COLO668 (cell line): ENCODE measurements around the gene CADPS2.

Experiments used
- DNase-seq: peaks from one replicate; lab custom pipeline; 2025; ENCODE audit not compliant: unreplicated experiment; lab: John Stamatoyannopoulos, UW

CADPS2 gene

DNA sequence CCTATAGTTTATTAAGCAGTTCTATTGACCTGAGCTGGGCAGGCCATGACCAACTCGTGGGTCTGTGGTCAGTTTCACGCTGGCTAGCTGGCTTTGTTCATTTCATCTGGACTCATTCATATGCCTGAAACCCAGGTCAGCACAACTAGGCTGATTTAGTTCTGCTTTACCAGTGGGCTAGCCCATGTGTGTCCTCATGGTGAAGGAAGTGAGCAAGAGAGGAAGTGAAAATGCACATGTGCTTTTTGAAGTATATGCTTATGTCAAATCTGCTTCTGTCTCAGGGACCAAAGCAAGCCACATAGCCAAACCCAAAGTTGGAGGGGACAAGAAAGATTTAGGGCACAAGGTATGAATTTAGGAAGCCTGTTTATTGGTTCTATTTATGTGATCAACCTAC lies 341.8 kb downstream of the CADPS2 start:
- DNase-seq, result no peak

GRCh38 chr7:122543891-122544290 lies 342.4 kb downstream of the CADPS2 start:
- DNase-seq, result no peak

GRCh38 chr7:122543166-122543565 lies 343.1 kb downstream of the CADPS2 start:
- DNase-seq, result no peak

GRCh38 chr7:122535086-122535485 lies 351.2 kb downstream of the CADPS2 start:
- no peak for DNase-seq

DNA sequence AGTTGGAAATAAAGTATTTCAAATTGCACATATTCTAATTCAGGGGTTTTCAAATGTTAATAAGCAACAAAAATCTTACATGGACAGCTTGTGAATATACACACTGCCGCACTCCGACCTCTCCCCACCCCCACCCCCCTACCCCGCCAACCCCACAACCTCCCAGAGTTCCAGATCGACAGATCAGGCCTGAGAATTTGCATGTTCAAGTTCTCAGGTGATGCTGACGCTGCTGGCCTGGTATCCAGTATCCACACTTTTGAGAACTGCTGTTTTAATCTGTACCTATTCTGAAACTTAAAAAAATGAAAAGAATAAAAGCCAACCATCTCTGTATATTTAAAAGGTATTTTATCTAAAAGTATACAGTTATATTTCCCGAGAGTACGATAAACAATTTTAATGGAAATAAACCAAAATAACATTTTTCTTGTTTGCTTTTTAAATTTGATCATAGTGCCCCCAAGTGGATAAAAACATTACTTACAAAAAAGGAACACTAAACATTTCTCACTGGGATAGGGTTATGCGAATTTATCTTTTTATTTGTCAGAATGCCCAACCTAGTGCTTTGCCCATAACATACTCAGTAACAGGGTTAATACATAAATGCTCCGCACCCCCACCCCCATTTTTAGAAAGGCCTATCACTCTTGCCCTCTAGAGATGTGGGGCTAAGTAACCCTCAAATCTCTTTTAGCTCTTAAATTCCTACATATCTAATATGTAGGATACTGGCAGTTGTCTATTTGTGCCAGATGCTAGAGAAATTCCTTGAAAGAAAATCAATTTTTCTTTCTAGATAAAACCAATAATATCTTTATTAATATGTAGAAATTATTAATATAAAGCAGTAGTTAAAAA lies 353.6 kb downstream of the CADPS2 start:
- no peak for DNase-seq

GRCh38 chr7:122528879-122529481 lies 357.3 kb downstream of the CADPS2 start:
- no peak for DNase-seq

DNA sequence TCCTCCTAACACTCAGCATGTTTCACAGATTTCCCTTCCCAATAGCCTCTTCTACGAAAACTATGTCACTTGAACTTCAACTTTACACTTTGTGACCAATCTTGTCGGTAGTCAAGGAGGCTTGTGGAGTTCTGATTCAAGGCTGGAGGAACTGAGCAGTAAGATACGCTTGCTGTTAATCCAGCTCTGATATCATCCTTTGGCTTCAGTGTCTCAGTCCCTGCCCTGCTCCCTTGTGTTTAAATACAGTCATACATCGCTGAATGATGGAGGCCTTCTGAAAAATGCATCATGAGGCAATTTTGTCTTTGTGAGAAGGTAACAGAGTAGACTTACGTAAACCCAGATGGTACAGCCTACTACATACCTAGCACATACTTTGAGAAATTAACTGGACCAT lies 360.9 kb downstream of the CADPS2 start:
- no peak for DNase-seq

DNA sequence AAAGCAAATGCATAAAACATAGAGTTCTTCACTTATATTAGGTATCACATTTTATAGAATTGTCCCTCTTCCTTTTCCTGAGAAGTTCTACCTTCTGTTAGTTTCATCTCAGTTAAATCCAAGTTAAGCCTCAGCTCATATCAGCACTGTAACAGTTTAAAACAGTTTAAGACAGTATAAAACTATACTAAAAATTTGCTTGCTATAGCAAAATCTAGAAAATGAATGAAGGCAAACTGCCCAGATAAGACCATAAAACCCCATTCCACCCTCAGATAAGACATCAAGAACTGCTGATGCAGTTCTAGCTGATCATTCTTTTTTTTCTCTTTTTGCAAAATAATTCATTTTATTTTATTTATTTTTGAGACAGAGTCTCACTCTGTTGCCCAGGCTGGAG lies 364.5 kb downstream of the CADPS2 start:
- no peak for DNase-seq

DNA sequence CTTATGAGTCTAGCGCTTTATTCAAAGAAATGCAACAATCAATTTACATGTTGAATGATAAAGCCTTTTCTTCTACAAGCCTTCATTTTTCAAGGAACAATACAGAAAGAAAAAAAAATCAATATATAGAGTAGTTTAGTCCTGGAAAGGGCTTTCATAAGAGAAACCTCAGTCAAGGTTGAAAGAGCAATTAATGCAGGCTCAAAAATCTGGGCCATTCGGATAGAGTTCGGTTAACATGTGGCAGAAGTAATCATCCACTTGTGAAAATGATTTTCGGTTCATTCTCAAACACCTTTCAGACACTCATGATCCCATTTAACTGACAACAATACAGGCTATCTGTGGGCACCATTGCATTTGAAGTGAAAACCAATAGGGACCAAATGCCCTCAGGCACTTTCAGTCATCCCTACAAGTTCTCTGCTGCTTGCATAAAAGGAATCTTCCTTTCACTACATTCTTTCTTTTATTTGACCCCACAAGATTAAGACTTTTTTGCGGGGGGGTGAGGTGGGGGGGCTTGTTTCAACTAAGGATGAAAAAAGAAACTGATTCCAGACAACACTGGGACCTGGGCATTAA lies 365.2 kb downstream of the CADPS2 start:
- no peak for DNase-seq

- no peak for DNase-seq
Observed at GRCh38 chr7:122518488-122518887, 367.8 kb downstream of the CADPS2 start.

DNA sequence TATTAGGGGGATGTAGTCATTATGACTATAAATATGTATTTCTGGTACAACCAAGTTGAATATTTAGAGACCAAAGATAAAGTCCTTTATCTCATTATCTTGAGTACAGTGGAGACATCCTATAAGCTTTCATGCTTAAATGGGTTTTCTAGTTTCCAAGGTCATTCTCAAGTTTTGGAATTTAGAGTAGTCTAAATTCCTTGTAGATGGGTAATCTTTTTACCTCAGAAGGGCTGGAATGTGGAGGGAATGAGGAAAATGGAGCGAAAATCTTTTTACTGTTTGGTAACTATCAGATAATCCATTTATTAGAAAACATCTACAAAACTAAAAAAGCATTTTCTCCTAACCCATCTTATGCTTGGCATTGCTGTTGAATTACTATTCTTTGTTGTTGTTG lies 368.7 kb downstream of the CADPS2 start:
- DNase-seq, result no peak

DNA sequence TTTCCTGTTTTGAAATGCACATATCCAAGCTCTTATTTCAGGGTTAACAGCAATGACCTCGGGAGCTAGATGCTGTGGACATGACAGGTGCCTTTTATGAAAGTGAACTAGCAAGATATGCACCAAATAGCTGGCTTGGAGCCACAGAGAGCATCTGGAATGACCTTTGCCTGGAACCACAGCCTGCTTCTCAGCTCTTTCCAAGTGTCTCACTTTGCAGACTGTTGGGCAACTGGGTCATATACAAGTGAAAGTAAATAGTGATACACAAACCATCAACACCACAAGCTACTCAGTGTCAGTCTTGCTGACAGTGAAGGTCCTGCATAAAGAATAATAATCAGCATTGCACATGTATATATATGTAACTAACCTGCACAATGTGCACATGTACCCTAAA lies 370.9 kb downstream of the CADPS2 start:
- DNase-seq, result peak; percentile 20

- no peak for DNase-seq
Observed at GRCh38 chr7:122511268-122511667, 375.0 kb downstream of the CADPS2 start.

DNA sequence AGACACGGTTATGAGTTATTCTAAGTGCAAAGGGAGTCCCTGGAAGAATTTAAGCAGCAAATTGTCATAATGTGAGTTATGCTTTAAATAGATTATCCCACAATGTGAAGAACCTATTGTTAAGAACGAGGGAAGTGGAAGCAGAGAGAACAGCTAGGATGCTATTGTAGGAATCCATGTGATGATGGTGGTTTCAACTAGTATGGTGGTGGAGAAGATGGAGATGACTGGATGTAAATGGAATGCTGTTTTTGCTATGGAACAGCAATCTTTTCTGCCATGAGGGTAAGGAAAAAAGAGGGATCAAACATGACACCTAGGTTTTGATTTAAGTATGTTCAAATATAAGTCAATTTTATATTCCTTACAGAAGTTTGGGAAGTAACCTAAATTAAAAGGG lies 378.7 kb downstream of the CADPS2 start:
- no peak for DNase-seq

DNA sequence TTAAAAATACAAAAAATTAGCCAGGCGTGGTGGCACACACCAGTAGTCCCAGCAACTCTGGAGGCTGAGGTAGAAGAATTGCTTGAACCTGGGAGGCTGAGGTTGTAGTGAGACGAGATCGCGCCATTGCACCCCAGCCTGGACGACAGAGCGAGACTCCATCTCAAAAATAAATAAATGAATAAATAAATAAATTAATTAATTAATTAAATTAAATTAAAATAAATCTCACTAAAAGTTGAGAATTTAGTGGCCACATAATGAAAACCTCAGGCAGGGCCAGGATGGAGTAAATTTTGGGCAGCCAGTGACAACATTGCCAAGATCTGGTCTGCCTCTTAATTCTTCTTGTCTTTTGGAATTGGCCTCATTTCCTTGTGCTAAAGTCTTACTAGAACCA lies 394.3 kb downstream of the CADPS2 start:
- no peak for DNase-seq

DNA sequence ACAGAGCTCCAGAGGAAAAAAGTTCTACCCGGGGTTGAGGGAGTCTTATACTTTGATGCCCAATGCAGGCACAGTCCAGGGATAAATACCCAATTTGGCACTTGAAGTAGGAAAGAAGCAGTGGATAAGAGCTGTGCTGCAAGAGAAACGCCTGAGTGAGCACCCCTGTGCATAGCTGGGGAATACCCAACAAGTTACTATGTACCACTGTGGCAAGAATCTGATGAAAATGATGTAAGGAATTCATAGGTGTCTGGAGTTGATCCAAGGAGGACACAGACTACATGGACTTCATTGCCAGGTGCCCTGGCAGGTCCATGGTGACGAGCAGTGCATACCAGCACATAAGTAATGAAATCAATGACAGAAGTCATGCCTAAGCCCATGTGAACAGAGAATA lies 398.0 kb downstream of the CADPS2 start:
- DNase-seq, result no peak

DNA sequence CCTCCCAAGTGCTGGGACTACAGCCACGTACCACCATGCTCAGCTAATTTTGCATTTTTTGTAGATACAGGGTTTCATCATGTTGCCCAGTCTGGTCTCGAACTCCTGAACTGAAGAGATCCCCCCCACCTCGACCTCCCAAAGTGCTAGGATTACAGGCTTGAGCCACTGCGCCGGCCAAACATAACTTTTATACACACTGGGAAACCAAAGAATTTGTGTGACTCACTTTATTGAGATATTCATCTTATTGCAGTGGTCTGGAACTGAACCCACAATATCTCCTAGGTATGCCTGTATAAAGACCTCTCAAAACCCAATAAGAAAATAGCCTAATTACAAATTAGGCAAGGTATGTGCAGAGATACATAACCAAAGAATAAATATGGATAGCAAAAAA lies 399.1 kb downstream of the CADPS2 start:
- DNase-seq, result no peak

GRCh38 chr7:122485856-122486255 lies 400.4 kb downstream of the CADPS2 start:
- no peak for DNase-seq

DNA sequence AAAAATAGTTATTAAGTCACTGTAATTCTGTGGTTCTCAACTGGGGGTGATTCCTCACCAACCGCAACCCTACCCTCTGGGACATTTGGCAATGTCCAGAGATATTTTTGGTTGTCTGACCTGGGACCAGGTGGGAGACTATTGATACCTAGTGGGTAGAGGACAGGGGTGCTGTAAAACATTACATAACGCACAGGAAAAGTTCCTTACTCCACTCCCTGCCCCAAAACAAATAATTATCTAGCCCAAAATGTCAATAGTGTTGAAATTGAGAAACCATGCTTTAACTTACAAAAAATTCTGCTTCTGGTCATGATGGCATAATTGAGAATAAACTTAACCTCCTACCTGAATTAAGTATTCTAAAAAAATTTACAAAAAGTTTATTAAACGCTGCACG lies 404.0 kb downstream of the CADPS2 start:
- no peak for DNase-seq

DNA sequence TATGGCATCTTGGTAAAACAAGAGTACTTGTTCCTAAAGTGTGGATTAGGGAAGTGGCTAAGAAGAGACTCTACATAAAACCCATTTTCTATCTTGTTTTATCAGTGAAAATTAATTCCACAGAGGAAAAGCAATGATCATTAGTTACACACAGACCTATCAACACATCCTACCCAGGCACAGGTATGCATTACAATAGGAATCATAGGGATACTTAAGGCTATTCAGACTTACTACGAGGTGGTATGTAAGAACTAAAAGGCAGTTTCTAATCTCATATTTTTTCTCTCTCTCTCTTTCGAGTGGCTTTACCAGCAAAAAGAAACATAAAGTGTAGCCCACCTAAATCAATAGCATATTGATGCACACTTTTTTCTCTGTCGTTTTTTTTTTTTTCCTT lies 415.4 kb downstream of the CADPS2 start:
- DNase-seq, result no peak

DNA sequence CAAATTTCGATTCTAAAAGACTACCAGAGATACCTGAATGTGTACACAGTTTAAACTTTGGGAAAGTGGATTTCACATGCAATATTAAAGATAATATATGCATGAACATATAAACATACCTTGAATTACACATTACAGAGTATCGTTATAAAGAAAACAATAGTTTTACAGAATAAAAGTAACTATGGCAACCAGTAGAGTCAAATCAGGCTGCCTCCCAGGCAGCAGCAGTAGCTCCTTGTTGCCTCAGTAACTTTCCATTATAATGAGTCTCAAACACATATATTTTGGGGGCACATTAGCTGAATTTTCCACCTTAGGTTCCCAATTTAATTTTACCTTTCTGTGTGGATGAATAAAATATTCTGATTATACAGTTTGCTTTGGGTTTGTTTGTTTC lies 417.3 kb downstream of the CADPS2 start:
- DNase-seq, result no peak

- no peak for DNase-seq
Observed at GRCh38 chr7:122467661-122468449, 418.4 kb downstream of the CADPS2 start.
